NB4 (cell line): Measurements from ENCODE around the gene SAP25.
A peak's percentile ranks its signal among the peaks of the same experiment; 100 is the strongest.
"Not testable (repeated sequence)": the region's sequence is repeated elsewhere in the genome, so short reads cannot be mapped to it uniquely, and the experiment has no call there.

ENCODE experiments used
- DNase-seq: peaks from one replicate; pipeline ENCODE4 v3.0.0; 2010; ENCODE audit warnings: low read depth
- H3K4me3 ChIP-seq: one replicate; pipeline ENCODE4 v1.5.1; 2011; ENCODE audit warnings: mild to moderate bottlenecking, low read depth, low read length, moderate library complexity
- CTCF ChIP-seq: IDR thresholded peaks from one replicate; pipeline ENCODE4 v1.5.1; 2012; ENCODE audit warnings: low read depth, low read length
- MAX ChIP-seq: IDR thresholded peaks from 2 replicates; pipeline ENCODE4 v1.6.1; 2011; ENCODE audit warnings: low read depth, low read length
- MYC ChIP-seq: IDR thresholded peaks from 2 replicates; pipeline ENCODE4 v1.6.1; 2011; ENCODE audit warnings: low read depth, low read length
- POLR2A ChIP-seq: IDR thresholded peaks from 2 replicates; pipeline ENCODE4 v1.6.1; 2011; ENCODE audit warnings: mild to moderate bottlenecking; ENCODE audit not compliant: insufficient read length; ENCODE audit errors: extremely low read depth

SAP25 gene

DNA sequence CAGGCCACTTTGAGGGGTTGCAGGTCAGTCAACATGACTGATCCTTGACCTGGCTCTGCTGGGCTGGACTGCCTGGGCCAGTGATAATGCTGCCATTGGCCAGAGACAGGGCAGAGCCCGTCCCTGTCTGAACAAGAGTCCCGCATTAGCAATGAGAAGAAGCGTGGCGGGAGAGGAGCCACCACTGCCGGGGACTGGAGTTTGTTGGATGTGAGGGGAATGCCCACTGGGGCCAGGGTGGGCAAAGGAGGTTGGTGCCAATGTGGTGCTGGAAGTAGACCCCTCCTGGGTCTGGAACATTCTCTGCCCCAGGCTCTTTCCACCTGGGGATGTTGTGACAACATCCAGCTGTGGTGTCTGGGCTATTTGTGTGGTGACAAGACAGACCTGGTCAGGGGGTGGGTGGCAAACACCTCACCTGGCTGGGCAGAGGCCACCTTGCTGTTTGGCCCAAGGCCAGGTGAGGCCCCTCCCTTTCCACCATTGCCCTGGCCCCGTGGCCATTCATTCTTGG lies 7.6 kb downstream of the SAP25 start:
- TF ChIP-seq MYC (no peak), CTCF (no peak), POLR2A (no peak), MAX (no peak)
- H3K4me3 ChIP-seq, result no peak overlapping the region
- no peak for DNase-seq

DNA sequence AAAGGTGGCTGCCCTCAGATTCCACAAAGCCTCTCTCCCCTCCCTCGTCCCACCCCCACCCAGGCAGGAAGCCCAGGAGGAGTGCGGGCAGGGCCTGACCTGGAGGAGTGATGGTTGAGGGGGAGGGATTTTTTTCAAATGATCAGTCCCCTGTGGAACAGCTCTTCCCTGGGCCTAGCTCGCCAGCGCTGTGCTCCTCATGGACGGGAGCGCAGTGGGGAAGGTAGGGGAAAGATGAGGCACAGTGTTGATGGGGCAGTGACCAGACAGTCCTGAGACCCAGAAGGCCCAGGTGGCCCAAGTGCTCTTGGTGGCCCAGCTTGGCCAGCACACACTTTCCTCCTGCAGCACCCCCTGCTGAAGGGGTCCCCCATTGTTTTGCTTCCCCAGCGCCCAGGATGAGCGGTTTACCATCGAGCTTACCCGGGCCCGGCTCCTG lies 8.5 kb downstream of the SAP25 start:
- H3K4me3 ChIP-seq, result no peak overlapping the region
- TF ChIP-seq MAX (no peak), POLR2A (no peak), CTCF (no peak), MYC (no peak)
- no peak for DNase-seq

GRCh38 chr7:100564405-100564804 lies 9.3 kb downstream of the SAP25 start:
- DNase-seq, H3K4me3 ChIP-seq: not testable (repeated sequence)

DNA sequence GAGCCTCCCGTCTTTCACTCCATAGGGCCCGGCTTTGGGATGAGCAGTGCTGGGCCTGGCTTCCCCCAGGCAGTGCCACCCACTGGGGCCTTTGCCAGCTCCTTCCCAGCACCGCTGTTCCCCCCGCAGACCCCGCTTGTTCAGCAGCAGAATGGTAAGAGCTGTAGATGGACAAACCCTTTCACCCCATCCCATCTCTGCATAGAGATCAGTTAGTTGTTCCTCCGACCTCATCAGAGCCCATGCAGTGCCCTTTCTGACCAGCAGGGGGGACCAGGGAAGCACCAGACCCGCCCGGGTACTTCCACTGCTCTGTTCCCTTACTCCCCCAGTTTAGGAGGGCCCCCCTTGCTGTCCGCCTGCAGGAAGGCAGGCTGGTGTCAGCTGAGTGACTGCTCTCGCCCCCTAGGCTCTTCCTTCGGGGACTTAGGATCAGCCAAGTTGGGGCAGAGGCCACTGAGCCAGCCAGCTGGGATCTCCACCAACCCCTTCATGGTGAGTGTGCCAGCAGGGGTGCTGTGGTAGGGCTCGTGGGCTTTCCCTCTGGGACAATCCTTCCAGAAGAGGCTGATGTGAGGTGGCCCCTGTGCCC lies 9.8 kb downstream of the SAP25 start:
- H3K4me3 ChIP-seq, result no peak overlapping the region
- TF ChIP-seq MAX, result peak; percentile 58; the same call in 1 of the 2 replicates
- TF ChIP-seq MYC, result peak; percentile 68
- peak; percentile 99 for TF ChIP-seq CTCF
- no peak for TF ChIP-seq POLR2A
- DNase-seq, result peak; percentile 89

DNA sequence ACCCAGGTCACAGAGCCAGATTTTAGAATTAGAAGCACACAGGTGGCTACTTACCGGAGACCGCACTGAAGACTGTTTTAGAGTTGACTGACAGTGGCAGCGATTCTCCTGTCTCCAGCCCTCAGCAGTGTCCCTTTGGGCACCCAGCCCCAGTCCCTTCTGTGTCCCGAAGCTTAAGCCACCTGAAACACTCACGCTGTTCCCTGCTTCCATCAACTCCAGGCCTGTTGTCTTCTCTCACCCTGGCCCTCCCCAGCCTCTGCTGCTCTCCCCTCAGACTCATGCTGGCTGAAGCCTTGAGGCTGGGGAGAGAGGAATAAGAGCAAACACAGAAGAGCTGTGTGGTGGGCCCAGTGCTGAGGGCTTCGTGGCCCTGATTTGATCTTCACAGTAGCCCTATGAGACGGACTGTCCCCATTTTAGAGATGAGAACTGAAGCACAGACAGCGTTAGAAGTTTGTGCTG lies 10.6 kb downstream of the SAP25 start:
- no peak for DNase-seq
- no peak overlapping the region for H3K4me3 ChIP-seq
- no peak for TF ChIP-seq MYC
- no peak for TF ChIP-seq CTCF
- no peak for TF ChIP-seq MAX
- no peak for TF ChIP-seq POLR2A

DNA sequence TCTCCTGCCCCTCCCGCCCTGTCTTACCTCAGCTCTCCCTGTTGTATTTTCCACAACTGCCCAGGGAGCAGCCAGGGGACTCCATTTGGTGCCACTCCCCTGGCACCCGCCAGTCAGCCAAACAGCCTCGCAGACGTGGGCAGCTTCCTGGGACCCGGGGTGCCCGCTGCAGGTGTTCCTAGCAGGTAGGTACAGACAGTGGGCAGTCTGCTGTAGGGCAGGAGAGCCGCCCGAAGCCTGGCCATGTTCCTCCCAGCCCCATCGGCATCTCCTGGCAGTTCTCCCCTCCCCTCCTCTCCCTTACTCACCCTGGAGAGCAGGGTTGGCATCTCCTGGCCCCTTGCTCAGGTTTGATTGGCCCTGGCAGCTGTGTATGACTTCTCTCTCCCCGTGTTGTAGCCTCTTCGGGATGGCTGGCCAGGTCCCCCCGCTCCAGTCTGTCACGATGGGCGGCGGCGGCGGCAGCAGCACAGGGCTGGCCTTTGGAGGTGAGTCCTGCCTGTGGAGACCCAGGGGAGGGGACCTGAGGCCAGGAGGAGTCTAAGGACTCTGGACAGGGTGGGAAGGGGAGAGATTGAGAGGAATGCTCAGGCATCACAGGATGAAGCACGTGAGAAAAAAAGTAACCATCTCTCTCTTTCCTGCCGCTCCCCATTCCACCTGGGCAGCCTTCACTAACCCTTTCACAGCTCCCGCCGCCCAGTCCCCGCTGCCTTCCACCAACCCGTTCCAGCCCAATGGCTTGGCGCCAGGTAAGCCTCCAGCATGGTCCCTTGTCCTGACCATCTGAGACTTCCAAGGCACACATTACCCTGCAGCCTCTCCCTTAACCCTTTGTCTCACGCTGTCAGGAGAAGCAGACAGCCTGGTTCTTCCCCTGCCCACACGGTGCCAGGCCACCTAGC lies 11.3 kb downstream of the SAP25 start:
- DNase-seq, result no peak
- no peak for TF ChIP-seq MAX
- TF ChIP-seq POLR2A, result no peak

More for the DNA sequence above, 11.3 kb downstream of the SAP25 start:
- no peak overlapping the region for H3K4me3 ChIP-seq
